ENCODE measurements around the gene UNC93A.
"Not testable (repeated sequence)": the region's sequence is repeated elsewhere in the genome, so short reads cannot be mapped to it uniquely, and the experiment has no call there.

The UNC93A gene

GRCh38 chr6:167294651-167295494 is 3.8 kb downstream of the UNC93A start:
- DNase-seq, result no peak

GRCh38 chr6:167295495-167296292 is 4.6 kb downstream of the UNC93A start:
- DNase-seq, result no peak

GRCh38 chr6:167296293-167296690 is 5.2 kb downstream of the UNC93A start:
- DNase-seq, result no peak

- no peak for DNase-seq
These were observed 5.8 kb downstream of the UNC93A start for GRCh38 chr6:167296902-167297301.

- no peak for DNase-seq
These were observed 7.0 kb downstream of the UNC93A start for GRCh38 chr6:167298127-167298526.

- no peak for DNase-seq
These were observed 8.7 kb downstream of the UNC93A start for GRCh38 chr6:167299641-167300308.

GRCh38 chr6:167300902-167301777 is 10.0 kb downstream of the UNC93A start:
- DNase-seq, result no peak

GRCh38 chr6:167302074-167302473 is 11.0 kb downstream of the UNC93A start:
- DNase-seq, result no peak

GRCh38 chr6:167302796-167303195 is 11.7 kb downstream of the UNC93A start:
- DNase-seq, result no peak

- DNase-seq, result no peak
These were observed 12.8 kb downstream of the UNC93A start for GRCh38 chr6:167303675-167304625.

- DNase-seq, result no peak
These were observed 13.8 kb downstream of the UNC93A start for GRCh38 chr6:167304912-167305311.

- no peak for DNase-seq
These were observed 14.7 kb downstream of the UNC93A start for GRCh38 chr6:167305796-167306195.

- no peak for DNase-seq
These were observed 15.4 kb downstream of the UNC93A start for GRCh38 chr6:167306401-167306998.

- no peak for DNase-seq
These were observed 16.3 kb downstream of the UNC93A start for GRCh38 chr6:167307342-167307955.

- no peak for DNase-seq
These were observed 17.1 kb downstream of the UNC93A start for GRCh38 chr6:167308207-167308606.

GRCh38 chr6:167309355-167310192 is 18.5 kb downstream of the UNC93A start:
- DNase-seq, result not testable (repeated sequence)

GRCh38 chr6:167311286-167311685 is 20.2 kb downstream of the UNC93A start:
- DNase-seq, result no peak

- DNase-seq, result not testable (repeated sequence)
These were observed 20.6 kb downstream of the UNC93A start for GRCh38 chr6:167311691-167312090.

GRCh38 chr6:167314180-167314821 is 23.2 kb downstream of the UNC93A start:
- DNase-seq, result no peak
